ENCODE measurements around the gene RBM25.
"Not testable (repeated sequence)": the region's sequence is repeated elsewhere in the genome, so short reads cannot be mapped to it uniquely, and the experiment has no call there.

Gene RBM25

GRCh38 chr14:73058224-73058921, at the start of gene RBM25:
RBM25 (plus strand) TSS chr14:73058534; CDS start chr14:73071642, 13,108 bp downstream.
- FAIRE-seq: peak; percentile 98

GRCh38 chr14:73011189-73011588, 47.1 kb upstream of the RBM25 start:
- FAIRE-seq: not testable (repeated sequence)

GRCh38 chr14:73014105-73014504, 44.2 kb upstream of the RBM25 start:
- FAIRE-seq: no peak

- FAIRE-seq: not testable (repeated sequence)
Measured at GRCh38 chr14:73015552-73015951, 42.8 kb upstream of the RBM25 start.

- not testable (repeated sequence) for FAIRE-seq
Measured at GRCh38 chr14:73016011-73016410, 42.3 kb upstream of the RBM25 start.

GRCh38 chr14:73022051-73022450, 36.3 kb upstream of the RBM25 start:
- no peak for FAIRE-seq

- FAIRE-seq: no peak
Measured at GRCh38 chr14:73025544-73025943, 32.8 kb upstream of the RBM25 start.

- FAIRE-seq: no peak
Measured at GRCh38 chr14:73026243-73026844, 32.0 kb upstream of the RBM25 start.

- FAIRE-seq: peak; percentile 97
Measured at GRCh38 chr14:73026845-73027542, 31.3 kb upstream of the RBM25 start, which contains the start of gene ZFYVE1. ZFYVE1 (minus strand) TSS chr14:73027106; CDS start chr14:73024508, 2,598 bp downstream.

GRCh38 chr14:73027546-73027945, 30.8 kb upstream of the RBM25 start:
- FAIRE-seq: no peak

- FAIRE-seq: no peak
Measured at GRCh38 chr14:73027984-73028383, 30.4 kb upstream of the RBM25 start.

GRCh38 chr14:73036706-73037450, 21.5 kb upstream of the RBM25 start:
- not testable (repeated sequence) for FAIRE-seq

GRCh38 chr14:73047808-73048207, 10.5 kb upstream of the RBM25 start:
- no peak for FAIRE-seq

GRCh38 chr14:73049428-73049827, 8.9 kb upstream of the RBM25 start:
- no peak for FAIRE-seq

GRCh38 chr14:73055251-73055650, 3.1 kb upstream of the RBM25 start:
- FAIRE-seq: no peak

GRCh38 chr14:73057944-73058223, 450 bp upstream of the RBM25 start:
- FAIRE-seq: no peak

GRCh38 chr14:73058922-73059673, 764 bp downstream of the RBM25 start:
- no peak for FAIRE-seq

- FAIRE-seq: no peak
Measured at GRCh38 chr14:73069585-73069984, 11.3 kb downstream of the RBM25 start.

- no peak for FAIRE-seq
Measured at GRCh38 chr14:73091044-73091443, 32.7 kb downstream of the RBM25 start.

GRCh38 chr14:73097421-73097820, 39.1 kb downstream of the RBM25 start:
- FAIRE-seq: no peak

GRCh38 chr14:73100334-73100733, 42.0 kb downstream of the RBM25 start:
- FAIRE-seq: no peak

GRCh38 chr14:73102806-73103497, 44.6 kb downstream of the RBM25 start:
- no peak for FAIRE-seq

Data from endometrium (tissue), 2 donors.